Uterus (tissue), 2 donors: Measurements from ENCODE around the gene CASK.
A peak's percentile ranks its signal among the peaks of the same experiment; 100 is the strongest.

Source experiments
- POLR2A ChIP-seq, 2 donors: fragments of 450-650 bp; IDR thresholded peaks; one replicate each; pipeline ENCODE4 v1.6.1; 2016; ENCODE audit warnings: antibody characterized with exemption in 2 of 2, mild to moderate bottlenecking in 1 of 2, moderate library complexity in 1 of 2
- TF ChIP-seq, protein P1 (sequence below), 4 experiments: fragments of 200-600 bp in 2 of 4; fragments of 450-650 bp in 2 of 4; sonication (generic) in 2 of 4; IDR thresholded peaks; one replicate each; pipeline ENCODE4 v1.5.1; 2016 to 2019; ENCODE audit warnings: antibody characterized with exemption in 4 of 4, mild to moderate bottlenecking in 2 of 4, moderate library complexity in 1 of 4

DNA sequence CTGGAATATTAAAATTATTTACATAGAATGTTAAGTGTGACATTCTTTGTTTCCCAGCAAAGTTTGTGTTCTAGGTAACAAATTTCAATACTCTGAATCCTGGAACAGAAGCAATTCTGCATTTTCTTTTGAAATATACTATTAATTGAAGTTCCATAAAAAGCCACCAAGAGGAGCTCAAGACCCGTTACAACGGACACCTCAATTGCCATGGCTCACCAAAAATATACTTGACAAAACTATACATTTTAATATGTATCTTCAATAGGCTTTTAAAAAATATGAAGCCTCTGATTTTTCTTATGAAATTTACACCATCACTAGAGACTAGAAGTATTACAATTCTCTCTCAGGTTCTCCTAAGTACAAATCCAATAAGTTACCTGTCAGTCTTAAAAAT, 364.8 kb downstream of the CASK start:
- TF ChIP-seq, protein P1, sequence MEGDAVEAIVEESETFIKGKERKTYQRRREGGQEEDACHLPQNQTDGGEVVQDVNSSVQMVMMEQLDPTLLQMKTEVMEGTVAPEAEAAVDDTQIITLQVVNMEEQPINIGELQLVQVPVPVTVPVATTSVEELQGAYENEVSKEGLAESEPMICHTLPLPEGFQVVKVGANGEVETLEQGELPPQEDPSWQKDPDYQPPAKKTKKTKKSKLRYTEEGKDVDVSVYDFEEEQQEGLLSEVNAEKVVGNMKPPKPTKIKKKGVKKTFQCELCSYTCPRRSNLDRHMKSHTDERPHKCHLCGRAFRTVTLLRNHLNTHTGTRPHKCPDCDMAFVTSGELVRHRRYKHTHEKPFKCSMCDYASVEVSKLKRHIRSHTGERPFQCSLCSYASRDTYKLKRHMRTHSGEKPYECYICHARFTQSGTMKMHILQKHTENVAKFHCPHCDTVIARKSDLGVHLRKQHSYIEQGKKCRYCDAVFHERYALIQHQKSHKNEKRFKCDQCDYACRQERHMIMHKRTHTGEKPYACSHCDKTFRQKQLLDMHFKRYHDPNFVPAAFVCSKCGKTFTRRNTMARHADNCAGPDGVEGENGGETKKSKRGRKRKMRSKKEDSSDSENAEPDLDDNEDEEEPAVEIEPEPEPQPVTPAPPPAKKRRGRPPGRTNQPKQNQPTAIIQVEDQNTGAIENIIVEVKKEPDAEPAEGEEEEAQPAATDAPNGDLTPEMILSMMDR (IDR thresholded peaks at IDR 0.05) = peak in 3 of 4 experiments; percentile 21 to 28 (median 25)
- TF ChIP-seq POLR2A (IDR thresholded peaks at IDR 0.05) = no peak
